Stimulated activated CD4-positive, alpha-beta T cell treated with anti-CD3 and anti-CD28 coated beads, Interleukin-12 subunit alpha, Interleukin-12 subunit beta, amount 100 ng/mL, for 48 hours (primary cell): ENCODE measurements around the gene PACSIN2.
"Not testable (repeated sequence)": the region's sequence is repeated elsewhere in the genome, so short reads cannot be mapped to it uniquely, and the experiment has no call there.

ENCODE experiments used
- DNase-seq, 3 donors: peaks; one replicate each; pipeline ENCODE4 v3.0.0-alpha.2; 2020; ENCODE audit warnings: low read depth in 2 of 3, low spot score in 1 of 3

The PACSIN2 gene

DNA sequence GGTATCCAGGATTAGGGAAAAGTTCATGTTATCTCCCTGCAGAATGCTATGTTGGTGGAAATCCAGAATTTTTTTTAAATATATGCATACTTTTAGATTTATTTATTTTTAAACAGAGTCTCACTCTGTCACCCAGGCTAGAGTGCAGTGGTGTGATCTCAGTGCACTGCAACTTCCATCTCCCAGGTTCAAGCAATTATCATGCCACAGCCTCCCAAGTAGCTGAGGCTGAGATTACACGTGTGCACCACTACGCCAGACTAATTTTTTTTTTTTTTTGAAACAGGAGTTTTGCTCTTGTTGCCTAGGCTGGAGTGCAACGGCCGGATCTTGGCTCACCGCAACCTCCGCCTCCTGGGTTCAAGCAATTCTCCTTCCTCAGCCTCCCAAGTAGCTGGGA is 2.6 kb downstream of the PACSIN2 start:
- DNase-seq, result no peak

DNA sequence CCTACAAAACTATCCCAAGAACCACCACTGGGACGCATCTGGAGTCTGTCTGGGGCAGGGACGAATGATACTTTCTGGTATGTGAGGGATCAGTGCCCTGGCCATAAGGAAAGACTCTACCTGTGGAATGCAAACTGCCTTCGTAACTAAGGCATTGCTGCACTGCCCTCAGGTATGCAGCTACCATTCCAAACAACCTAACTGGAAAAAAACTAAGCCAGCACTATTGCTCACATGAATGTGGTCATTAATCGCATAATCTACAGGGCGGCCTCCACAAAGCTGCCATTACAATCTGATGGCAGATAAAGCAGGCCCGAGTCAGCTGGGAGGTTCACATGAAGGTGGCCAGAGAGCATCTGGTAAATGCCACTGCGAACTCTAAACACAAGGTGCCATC is 3.9 kb downstream of the PACSIN2 start:
- no peak for DNase-seq

DNA sequence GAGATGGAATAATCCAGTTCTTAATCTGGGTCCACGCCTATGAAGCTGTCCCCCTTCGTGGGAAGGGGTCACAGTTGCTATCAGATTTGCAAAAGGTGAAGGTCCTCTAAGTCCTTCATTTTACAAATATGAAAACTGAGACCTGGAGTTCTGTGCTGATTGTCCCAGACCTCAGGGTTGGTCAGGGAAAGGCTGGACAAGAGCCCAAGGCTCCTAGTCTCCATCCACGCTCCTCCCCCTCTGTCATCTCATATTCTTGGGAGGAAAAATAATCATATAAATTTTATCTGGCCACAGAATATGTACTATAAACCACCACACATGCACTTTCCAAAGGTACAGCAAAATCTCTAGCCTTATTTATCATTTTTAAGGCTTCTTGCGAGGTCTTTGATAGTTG is 5.5 kb downstream of the PACSIN2 start:
- no peak for DNase-seq

DNA sequence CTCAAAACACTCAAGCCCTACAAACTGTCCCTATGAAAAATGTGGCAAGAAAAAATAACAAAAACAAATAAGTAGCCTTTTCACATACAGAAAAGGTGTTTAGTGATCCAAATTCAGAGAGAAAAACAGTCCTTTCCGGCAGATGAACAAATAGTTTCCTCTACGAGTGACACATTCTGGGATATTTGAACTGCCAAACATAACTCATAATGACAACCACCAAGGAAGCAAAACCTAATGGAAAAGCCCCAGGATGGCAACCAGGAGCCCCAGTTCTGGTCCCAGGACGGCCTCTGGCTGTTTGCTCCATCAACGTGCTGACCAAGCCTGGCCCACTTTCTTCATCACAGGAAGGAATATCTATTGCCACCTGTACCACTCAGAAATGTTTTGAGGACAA is 6.0 kb downstream of the PACSIN2 start:
- DNase-seq, result no peak

DNA sequence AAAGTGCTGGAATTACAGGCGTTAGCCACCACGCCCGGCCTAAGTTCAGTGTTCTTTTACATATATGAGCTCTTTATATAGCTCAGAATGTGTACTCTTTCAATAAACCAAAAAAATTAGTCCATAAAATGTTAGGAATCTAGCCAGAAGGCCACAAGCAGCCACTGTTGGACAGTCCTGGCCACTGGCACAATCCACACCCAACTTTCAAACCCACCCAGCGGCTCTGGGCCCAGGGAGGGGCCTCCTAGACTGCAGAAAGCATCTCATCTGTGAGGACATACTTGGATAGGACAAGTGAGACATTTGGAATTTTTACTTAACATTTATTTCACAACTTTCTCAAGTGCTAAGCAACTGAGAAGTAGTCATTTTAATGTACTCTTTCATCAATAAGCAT is 6.4 kb downstream of the PACSIN2 start:
- DNase-seq, result no peak

DNA sequence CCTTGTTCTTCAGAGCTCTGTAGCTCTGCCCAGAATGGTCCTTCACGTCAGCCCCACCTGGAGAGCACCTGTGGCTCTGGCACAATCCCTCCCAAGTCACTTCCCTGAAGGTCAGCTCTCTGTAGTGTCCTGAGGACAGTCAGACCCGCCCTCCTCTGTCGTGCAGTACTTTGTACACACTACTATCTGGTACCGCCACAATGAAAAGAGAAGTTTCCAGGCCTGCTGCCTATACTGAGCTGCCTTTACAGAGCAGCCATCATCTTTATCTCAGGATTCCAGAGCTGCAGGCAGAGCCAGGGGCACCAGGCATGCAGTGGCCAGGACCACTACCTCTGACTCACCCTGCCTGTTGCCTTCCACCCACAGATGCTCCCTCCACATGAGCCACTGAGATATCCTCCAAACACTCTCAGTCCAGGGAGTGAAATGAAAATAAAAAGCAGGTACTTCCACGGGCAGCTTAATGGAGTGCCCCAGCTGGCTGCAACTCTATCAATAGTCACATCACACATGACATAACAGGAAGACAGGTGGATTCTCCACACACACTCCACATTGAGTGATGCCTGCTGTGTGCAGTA is 7.3 kb downstream of the PACSIN2 start:
- no peak for DNase-seq

DNA sequence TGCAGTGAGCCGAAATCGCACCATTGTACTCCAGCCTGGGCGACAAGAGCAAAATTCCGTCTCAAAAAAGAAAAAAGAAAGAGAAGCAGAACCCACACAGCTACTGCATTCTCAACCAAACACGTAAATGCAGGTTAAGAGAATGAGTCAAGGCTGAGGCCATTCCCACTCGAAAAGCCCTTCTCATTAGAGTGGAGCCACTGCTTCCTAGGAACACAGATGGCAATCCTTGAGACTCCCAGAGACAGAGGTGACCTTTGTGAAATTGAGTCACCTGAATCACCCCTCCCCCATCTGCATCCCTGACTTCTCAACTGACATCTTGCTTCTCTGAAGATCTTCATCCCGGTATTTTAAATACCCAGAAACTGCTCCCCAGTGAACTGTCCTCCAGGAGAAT is 8.2 kb downstream of the PACSIN2 start:
- no peak for DNase-seq

DNA sequence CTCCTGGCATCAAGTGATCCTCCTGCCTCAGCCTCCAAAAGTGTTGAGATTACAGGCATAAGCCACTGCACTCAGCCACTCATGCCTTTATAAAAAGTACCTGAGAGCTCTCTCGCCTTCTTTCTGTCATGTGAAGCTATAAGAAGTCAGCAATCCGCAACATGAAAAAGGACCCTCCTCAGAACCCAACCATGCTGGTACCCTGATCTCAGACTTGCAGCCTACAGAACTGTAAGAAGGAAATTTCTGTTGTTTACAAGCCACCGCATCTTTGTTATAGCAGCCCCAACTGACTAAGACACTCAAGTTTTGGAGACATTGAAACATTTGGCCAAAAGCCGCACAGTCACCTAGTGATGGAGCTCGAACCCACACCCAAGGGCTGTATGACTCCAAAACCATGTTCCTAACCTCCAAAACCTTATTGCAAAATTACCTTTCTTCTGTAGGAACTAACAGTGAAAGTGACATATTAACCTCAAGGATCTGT is 8.9 kb downstream of the PACSIN2 start:
- no peak for DNase-seq

DNA sequence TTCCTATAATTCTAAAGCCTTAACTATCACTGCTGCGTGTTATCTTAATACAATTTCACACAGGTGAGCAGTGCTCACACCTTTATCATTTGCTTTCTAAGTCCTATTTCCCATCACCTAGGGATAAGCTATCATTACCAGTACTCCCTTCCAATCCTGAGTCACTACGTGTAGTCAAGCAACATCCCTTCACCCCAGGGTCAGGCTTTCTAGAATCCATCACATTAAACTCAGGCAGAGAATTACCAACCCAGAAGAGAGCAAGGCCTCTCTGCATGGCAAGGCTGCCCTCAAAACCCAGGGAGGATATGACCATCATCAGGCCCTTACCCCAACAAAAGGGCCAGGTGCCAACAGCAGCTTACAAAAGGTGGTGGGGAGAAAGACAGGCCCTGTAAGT is 9.8 kb downstream of the PACSIN2 start:
- DNase-seq, result no peak

DNA sequence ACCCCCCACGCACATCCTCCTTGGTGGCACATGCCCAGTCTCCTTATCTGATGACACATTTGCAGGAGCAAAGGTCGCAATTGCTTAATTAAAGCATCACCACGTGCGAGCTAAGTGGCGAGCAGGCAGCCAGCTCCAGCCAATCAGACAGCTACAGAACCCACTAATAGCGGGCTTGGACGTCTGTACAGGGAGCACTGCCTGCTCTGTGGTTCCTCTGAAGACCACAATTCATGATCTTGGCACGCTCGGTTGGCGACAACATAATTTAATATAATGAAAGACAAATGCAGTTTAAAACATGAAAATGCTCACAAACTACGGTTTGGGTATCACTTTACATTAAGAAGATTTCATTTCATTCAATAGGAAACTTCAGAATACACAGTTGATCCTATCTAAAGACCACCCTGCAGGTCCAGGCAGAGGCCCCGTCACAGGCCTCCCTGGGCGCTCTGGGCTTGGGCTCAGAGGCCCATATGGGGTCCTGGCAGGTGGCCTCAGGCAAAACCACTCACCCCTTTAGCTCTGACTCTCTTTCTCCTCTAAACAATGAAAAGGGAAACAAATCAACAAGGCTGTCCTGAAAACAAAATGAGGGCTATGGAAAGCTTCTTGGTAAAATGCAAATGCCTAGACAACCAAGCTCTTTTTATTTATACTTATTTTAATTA is 10.4 kb downstream of the PACSIN2 start:
- no peak for DNase-seq

DNA sequence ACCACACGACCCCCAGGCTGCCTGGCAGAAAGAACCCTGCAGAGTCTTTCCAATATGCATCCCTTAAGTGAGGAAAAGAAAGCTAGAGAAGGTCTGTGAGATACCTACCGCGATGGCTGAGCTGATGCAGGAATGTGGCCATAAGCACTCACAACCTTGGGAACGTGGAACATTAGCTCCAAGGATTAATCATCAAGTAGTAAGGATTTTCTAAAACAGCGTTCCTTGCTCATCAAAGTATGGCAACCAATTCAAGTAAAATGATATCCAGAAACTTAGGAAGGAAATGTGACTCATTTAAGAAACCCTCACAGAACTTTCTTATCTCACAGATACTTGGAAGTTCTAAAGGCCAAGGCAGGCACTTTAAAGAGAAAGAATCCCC is 12.8 kb downstream of the PACSIN2 start:
- no peak for DNase-seq

DNA sequence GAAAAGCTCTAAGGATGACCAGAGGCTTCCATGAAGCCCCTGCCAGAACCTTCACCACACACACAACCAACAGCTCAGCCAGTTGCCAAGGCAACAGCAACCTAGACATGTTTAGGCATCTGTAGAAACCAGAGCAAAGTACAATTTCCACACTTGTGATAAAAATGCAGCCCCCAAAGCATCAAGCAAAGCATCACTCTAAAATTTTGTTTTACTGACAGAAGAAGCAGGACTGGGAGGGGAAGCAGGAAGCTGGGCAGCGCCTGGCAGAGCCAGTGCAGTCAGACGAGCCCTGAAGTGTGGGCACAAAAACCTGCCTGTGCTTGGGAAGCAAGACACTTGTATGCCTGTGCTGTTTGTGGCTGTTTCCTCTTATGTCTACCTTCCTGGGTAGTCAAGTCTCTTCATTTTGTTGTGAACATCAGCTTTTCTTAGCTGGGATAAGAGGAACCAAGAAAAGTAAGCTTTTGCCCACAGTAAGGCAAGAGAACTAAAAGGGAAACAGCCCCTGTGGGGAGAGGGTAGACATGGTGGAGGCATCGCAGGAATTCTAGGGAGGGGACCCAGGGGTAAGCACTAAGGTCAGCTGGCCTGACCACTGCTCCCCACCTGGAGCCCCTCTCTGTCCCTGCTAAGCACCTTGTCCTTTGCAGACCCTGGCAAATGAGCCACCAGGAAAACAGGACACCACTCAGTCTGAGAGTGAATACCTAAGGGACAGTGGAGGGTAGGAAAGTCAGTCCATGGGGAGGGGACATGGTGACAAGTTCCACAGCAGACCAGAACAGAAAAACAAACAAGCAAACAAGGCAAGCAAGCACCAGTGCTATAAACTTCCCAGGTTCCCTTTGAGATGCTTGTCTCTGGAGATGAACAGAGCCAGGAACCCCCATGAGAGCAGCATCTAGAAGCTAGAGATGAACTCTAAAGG is 13.4 kb downstream of the PACSIN2 start:
- DNase-seq, result no peak

DNA sequence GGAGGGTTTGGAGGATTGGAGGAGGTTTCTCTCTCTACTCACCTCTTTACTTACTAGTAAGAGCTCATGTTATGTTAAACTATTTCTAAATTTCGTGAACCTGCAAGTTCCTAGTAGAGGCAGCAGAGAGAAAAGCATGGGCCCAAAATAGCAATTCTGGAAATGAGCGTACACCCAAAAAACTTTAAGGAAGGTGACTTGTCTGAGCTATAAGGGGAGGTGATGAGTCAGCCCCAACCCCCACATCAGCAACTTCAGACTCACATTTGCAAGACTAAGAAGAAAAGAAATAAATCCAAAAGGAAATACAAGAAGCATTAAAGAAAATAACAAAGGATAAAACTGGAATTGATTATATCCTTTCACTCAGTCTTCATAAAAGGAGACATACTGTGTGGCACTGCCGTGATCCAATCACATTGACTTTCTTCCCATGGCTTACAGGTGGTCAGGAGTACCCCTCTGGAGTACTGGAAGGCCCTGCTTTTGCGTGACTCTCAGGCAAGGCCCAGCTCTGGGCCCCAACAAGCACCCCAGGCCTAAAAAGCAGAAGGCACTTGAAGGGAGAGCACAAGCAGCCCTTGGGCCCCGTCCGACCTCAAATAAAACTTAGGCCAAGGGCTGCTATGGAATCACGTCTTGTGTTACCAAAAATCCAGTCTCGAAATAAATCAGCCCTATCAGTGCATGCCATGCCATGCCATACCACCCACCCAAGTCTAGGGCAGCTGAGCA is 14.3 kb downstream of the PACSIN2 start:
- peak in 2 of 3 donors; percentile 33 to 53 for DNase-seq

DNA sequence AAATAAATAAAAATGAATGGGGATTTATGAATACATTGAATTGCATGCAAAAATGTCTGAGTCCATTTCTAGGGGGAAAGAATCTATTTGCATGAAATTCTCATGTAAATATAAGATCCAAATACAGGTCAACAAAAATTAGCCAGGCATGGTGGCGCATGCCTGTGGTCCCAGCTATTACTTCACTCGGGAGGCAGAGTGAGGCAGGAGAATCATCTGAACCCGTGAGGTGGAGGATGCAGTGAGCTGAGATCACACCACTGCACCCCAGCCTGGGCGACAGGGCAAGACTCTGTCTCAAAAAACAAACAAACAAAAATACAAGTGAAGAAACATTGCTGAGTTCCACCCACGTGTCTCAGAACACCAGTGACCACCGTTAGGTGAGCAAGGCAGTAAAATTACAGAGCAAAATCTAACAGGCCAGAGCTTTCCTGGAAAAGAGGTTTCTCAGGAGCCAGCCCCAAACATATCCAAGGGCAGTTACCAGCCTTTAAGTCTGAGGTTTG is 17.3 kb downstream of the PACSIN2 start:
- no peak for DNase-seq

DNA sequence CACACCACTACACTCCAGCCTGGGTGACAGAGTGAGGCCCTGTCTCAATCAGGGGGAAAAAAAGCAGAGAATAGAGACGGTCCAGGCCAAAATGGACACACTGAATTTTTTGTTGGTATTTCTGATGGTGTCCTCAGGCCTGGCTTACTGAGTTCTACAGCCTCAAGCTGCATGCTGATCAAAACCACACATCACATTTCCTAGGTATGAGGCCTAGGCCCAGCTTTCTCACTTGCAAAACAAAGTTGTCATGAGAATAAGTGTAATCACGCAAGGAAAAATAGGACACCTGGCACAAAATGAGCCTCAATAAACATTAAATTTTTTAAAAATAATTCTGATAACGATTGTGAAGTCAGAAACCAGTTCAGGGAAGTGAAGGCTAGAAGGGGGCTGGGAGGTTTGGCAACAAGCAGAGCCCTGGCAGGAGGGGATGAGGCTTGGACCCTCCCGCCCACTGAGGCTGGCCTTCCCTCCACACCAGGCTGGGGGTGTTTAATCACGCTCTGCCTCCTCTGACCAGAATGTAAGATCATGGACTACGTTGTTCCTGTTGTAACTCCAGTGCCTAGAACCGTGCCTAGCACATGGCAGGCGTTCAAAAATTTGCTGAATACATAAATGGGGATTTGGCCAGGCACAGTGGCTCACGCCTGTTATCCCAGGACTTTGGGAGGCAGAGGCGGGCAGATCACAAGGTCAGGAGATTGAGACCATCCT is 18.1 kb downstream of the PACSIN2 start:
- no peak for DNase-seq

DNA sequence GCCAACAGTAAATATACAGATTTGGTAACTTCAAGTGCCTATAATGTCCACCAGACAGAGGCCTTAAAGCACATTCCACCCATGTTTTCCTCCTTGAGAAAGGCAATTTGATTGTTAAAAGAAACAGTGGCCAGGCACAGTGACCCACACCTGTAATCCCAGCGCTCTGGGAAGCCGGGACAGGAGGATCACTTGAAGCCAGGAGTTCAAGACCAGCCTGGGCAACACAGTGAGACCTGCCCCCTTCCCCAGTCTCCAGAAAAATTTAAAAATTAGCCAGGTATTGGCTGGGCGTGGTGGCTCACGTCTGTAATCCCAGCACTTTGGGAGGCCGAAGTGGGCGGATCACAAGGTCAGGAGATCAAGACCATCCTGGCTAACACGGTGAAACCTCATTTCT is 19.3 kb downstream of the PACSIN2 start:
- not testable (repeated sequence) for DNase-seq

DNA sequence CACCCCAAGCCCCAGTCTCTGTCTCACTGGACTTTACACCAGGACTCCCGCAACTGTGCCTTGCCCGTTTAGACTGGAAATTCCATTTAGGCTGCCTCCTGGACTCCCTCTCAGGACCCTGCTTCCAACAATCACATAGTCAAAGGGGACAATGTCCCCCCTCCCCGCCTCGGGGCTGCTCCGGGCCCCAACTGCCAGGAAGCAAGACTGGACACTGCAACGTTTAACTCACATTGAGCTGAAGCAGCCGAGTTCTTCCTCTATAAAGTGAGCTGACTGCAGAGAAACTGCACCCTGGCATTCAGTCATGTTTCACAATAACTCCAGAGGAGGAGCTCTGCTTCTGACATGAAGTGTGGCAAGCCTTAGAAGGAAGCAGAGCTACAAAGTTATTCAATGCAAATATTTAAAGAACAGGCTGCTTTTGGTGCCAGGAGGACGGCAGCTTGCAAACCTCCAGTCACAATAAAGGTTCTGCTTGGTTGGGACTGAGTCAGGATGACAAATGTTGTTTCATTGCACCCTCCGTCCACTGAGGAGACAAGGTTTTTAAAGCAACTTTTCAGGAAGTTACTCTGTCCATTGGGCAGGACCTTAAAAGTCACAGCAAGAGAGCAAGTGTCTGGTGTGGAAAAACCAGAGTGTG is 19.9 kb downstream of the PACSIN2 start:
- DNase-seq, result no peak

DNA sequence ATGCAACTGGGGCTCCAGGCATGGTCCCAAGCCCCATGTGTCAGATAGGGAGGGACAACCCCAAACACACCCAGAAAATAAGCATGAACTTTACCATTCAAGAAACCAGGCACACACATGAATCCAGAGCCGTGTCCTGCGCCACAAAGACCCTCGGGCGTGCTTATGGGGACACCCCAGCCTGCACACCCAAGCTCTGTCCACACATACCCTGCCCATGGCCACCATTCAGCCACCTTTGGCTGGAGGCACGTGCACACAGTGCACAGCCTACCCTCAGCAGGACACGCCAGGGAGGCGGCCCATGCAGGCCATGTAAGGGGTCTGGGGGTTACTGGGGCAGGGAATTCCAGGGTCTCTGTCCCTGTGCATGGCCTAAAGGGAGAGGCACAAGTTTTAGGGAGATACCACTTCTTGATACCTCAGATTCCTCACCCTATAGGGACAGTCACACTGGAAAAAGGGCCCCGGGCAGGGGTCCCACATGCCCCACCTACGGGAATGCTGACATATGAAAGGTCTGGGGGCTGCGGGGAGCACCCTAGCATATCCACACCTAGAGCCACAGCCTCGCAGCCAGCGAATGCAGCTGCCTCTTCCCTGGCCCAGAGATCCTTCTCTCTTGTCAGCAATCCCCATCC is 20.6 kb downstream of the PACSIN2 start:
- DNase-seq, result no peak

DNA sequence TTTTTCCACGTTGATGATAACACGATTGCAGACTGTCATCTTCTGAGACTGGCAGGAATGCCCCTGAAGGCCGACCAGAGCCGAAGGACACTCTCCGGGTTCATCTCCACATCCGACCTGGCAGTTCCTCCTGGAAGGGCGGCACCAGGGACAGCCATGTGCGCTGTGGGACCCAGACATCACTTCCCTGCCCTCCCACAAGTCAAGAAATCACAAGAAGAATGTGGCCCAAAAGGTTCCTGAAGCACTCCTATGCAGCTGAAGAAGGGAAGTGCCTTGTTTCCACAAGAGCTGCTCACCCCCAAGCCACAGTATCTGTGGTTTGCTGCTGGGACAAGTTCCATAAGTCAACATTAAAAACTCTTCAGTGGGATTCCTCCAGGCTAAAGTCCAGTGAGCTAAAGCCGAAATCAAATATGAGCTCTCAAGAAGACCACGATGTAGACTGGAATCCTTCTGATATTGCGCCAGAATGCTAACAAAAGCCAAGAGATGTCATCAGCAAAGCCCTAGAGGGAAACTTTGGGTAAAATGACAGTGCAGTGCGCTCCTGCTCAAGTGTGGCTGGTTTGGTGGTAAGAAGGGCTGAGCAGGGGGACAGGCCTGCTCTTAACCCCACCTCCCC is 21.2 kb downstream of the PACSIN2 start:
- DNase-seq, result no peak
